Fibroblast of skin of right biceps (primary cell): ENCODE data around the gene AFG1L.
"Not testable (repeated sequence)": the region's sequence is repeated elsewhere in the genome, so short reads cannot be mapped to it uniquely, and the experiment has no call there.

Experiments
- DNase-seq: peaks from one replicate; pipeline ENCODE4 v3.0.0-alpha.2; 2013

Gene AFG1L

DNA sequence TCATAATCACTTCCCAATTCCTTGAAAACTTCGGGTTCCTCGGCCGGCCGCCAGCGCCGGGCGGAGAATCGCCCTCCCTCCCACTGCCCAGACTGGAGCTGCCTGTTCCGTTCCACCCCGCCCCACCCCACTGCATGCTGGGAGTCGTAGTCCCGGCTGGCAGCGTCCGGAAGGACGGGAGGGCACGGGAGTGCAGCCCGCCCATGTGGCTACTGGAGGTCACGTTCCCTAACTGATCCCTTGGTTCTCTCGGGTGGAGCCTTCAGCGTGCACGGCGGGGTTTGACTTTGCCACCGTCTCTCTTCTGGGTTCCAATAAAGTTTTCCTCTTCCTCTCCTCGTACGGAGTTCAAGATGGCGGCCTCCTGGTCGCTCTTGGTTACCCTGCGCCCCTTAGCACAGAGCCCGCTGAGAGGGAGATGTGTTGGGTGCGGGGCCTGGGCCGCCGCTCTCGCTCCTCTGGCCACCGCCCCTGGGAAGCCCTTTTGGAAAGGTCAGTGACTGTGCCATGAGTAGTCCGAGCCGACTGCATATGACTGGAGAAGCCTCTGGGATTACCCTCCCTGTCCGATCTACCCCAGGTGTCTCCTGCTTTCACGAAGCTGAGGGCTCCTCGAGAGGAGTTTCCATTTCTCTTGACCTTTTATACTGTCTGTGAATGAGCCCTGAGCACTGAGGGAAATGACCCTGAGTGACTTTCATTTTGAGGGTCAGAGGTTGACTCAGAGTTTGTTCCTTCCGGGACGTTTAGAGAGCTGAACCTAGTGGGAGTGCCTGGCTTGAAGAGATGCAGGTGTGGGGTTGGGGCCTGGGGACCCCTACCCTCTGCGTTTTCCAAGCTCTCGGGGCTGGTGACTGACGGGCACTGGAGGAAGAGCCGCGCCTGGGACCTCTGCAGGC is at the start of gene AFG1L:
AFG1L (plus strand) TSS at position 328 of the 899 bp plus-strand sequence; CDS start at position 354, 26 bp downstream.
- DNase-seq: peak; percentile 89

DNA sequence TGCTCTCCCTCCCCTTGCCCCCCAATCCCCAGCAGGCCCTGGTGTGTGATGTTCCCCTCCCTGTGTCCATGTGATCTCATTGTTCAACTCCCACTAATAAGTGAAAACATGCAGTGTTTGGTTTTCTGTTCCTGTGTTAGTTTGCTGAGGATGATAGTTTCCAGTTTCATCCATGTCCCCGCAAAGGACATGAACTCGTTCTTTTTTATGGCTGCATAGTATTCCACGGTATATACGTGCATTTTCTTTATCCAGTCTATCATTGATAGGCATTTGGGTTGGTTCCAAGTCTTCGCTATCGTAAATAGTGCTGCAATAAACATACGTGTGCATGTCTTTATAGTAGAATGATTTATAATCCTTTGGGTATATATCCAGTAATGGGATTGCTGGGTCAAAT is 49.8 kb upstream of the AFG1L start:
- DNase-seq: not testable (repeated sequence)

DNA sequence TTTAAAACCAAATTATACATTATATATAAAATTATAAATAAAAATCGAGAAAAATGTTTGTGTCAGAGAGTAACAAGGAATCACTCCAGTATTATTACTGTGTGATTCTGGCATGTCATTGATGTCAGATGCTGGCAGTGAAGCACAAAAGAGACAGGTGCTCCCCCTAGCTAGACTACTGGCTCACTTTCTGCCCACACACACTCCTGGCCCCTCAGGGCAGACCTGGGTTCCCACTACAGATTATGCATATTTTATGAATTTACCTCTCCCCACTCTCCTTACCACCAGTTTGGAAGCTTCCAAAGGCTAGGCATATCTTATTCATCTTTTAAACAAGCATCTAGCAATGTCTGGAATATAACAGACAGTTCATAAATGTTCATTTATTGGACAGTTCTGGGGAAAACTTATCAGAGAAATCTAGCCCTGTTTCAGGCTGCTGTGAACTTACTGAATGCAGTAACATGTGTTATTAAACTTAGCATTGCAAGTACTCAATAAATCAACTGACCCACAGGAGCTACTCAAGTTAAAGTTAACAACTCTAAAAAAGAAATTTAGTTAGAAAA is 46.8 kb upstream of the AFG1L start:
- DNase-seq: peak; percentile 4

DNA sequence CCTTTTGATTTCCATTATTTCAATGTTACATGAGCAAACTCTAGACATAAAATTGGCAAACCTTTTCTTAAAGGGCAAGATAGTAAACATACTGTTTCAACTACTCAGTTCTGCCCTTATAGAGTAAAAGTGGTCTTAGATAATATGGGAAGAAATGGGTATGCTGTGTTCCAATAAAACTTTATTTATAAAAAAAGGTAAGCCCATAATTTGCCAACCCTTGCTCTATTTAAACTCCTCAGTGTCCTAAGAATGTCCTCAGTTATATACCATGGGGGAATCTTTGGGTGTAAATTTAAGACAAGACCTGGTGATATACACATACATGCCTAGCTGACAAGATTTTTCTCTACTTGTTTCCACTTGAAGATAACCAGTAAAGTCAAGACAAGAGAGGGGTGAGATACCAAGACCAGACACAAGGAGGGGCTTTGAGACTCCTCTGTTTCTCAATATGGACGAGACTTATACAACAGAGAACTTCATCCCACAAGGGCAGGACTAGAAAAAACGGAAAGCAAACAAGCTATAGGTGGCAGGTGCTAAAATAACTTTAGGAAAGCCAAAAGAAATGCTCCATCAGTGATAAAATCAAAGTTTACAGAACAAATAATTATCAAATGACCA is 44.5 kb upstream of the AFG1L start:
- DNase-seq: peak; percentile 9

DNA sequence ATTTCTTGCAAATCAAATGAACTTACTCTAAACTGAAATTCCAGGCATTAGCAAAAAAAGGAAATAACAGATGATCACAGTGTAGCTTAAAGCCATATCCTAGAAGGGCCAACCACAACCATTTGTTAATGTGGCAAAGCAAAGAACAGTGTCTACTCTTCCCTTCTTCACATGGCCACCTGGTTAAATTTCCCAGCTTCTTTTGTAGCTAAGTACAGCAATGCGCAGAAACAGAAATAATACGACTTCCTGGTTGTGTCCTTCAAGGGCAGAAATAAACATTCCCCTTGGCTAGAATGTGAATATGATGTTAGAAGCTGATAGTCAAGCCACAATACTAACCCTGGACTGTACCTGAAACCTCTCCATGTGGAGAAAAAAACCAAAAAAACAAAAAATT is 43.6 kb upstream of the AFG1L start:
- no peak for DNase-seq

DNA sequence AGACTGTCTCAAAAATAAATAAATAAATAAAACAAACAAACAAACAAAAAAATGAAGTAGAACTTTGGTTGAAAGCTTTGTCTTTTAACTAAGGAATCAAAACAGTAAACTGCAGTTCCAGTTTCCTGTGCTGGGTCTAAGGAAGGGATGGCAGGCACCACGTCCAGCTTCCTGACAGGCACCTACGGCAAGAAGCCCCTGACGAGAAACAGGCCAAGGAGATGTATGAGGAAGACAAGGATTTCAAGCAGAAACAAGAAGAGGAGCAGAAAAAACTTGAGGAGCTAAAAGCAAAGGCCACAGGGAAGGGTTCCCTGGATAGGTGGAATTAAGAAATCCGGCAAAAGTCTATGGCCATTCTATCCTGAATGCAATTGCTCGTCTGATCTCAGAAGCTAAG is 42.8 kb upstream of the AFG1L start:
- no peak for DNase-seq

DNA sequence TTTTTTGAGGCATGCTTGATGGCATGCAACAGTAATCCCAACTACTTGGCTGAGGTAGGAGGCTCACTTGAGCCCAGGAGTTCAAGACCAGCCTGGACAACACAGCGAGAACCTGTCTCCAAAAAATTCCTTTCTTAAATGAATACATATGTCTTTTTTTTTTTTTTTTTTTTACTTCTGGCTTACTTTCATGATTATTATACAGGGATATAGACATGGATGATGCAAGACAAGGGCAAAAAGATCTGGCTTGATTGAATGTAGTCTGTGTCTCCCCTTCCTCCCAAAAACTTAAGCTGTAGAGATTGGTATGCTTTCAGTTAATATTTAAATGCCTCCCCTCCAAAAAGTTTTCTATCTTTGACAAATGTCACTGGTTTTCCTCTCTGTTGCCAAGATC is 41.6 kb upstream of the AFG1L start:
- DNase-seq: no peak

DNA sequence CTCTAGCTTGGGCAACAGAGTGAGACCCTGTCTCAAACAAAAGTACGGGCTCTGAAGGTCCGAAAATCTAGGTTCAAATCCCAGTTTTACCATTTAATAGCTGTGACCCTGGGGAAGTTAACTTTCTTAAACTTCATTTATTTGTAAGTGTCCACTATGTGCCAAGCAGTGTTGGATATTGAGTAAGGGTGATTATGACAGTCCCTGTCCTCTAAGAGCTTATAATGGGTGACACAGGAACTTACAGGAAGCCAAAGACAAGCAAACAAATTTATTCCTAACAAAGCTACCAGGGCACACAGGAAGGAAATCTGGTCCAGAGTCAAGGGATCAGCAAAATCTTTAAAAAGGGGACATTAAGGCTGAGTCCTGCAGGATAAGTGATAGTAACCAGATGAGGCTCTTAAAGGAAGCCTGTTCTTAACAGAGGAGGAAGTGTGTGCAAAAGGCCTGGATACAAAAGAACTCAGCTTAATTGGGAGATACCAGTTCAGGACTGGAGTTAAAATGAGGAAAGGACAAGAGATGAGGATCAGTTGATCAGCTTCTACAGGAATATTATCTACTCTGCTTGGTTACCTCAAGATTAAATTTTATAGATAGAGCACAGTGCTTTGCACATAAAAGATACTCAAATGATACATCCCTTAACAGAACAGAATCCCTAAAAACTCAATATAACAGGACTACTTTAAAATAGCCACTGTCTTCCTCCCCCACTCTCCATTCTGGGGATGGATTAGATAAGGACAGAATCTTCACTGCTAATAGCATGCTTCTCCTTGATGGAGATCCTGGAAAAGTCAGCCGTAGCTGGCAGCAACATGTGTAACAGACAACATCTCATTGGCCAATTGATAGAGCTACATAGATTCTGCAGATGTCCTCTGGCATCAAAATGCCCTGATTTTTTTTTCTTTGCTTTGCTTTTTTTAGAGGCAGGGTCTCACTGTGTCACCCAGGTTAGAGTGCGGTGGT is 40.1 kb upstream of the AFG1L start:
- DNase-seq: no peak

DNA sequence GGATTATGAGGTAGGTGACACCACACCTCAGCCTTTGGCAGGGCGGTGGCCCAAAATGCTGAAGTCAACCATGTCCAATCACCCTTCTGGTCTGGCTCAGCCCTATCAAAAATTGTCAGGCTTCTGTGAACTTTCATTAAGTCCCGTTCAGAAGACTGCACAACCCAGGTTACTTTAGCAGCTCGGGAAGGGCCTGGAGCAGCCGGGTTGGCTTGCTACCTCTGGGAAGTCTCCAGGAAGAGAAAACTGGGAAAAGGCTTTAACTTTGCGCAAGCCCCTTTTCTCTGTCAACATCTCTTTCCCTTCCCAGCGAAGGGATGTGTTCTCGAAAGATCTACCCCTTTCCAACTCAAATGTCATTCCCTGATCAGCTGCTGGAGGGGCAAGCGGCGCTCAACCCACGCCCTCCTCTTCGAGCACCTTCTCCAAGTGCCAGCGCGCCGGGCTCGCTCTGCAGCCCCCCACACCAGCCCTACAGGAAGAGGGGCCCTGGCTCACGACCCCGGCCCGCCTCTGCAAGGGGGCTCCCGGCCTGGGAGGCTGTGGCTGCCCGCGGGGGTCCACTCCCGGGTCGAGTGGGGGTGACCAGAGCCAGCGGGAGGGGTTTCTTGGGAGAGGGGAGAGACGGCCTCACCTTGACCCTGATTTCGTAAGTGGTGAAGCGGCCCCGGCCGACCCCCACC is 34.6 kb upstream of the AFG1L start:
- DNase-seq: peak; percentile 43

DNA sequence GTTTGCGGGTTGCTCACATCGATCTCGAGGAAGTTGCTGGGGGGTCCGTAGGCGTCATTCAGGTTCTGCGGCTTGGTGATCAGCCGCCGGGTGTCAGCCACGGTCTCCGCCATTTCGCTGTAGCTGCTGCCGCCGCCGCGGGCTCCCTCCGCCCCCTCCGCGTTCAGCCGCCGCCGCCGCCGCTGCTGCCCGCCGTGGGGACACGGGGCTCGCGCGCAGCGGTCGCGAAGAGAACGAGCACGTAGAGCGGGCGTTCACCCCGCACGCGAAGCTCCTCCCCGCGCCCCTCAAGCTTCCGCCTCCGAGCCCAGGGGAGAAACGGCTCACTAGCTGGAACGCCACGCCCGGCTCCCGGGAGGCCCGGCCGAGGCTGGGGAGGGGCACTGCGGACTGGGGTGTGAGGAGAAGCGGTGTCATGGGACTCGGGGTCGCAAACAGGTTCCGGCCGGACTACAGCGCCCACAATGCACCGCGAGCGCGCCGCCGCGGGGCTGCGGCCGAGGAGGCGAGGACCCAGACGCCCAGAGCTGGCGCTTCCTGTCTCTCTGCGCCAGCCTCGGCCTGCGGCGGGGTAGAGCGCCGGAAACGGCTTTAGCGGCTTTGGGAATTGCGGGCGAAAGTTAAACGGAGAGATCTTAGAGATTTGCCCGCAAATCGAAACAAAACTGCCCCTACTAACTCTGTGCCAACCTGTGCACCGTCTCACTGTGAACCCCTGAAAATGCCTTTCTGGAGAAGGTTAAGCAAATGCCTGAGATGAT is 33.9 kb upstream of the AFG1L start, which contains the start of gene SNX3:
SNX3 (minus strand) TSS at position 232 of the 761 bp plus-strand sequence; CDS start at position 113, 119 bp downstream.
- DNase-seq: peak; percentile 96

DNA sequence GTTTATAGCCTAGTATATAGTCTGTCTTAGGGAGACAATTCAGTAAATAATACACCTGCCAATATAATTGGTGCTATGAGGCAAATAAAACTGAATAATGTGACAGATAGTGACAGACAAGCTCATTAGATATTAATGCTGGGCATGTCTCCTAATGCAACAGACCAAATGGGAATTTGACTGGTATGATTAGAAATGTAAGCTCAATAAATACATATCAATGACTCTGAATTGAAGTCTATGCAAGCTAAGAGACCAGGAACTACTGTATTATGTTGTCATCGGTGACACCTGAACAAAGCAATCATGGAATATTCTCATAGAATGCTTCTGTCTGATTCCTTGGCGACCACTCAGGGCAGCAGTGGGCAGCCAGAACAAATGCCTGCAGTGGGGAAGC is 31.5 kb upstream of the AFG1L start:
- no peak for DNase-seq

DNA sequence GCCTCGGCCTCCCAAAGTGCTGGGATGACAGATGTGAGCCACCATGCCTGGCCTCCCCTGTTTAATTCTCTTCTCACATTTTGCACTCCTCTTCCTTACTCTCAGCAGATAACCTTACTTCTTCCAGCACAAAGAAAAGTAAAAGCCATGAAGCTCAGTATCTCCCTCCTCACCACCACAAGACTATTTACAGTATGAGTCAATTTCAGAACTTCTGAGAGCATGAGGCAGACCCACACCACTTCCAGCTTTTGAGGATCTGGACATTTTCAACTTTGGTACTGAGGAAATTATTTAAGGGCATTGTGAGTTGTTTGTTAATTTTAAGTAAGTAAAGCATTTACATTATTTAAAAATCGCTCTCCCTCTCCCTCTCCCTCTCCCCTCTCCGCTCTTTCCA is 26.0 kb upstream of the AFG1L start:
- no peak for DNase-seq

DNA sequence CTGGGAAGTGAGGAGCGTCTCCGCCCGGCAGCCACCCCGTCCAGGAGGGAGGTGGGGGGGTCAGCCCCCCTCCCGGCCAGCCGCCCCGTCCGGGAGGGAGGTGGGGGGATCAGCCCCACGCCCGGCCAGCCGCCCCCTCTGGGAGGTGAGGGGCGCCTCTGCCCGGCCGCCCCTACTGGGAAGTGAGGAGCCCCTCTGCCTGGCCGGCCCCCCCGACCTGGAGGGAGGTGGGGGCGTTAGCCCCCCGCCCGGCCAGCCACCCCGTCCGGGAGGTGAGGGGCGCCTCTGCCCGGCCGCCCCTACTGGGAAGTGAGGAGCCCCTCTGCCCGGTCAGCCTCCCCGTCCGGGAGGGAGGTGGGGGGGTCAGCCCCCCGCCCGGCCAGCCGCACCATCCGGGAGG is 24.9 kb upstream of the AFG1L start:
- not testable (repeated sequence) for DNase-seq

DNA sequence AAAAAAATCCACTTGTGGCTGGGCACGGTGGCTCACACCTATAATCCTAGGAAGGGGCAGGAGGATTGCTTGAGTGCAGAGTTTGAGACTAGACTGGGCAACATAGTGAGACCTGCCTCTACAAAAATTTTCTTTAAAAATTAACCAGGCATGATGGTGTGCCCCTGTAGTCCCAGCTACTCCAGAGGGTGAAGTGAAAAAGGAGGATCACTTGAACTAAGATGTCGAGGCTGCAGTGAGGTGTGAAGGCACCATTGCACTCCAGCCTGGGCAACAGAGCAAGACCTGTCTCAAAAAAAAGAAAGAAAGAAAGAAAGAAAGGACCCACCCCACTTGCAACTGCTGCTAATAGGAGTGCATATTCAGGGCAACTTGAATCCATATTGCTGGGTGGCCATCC is 20.3 kb upstream of the AFG1L start:
- DNase-seq: no peak

DNA sequence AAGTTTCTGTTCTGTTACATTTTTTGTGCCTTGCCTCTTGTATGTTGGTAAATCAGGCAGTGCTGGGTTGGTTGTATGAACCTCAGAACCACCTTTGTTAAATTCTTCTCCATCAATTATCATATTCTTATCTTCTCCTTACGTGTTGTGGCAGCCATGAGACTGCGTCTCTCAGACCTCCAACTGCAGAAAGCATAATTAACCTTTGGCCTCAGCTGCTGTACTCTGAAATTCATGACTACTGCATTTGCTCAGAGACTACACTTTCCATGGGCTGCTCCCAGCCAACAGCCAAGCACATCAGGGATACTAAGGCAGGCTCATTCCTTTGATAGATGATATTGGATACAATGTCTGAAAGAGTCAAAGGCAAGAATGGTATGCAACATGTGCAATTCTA is 18.9 kb upstream of the AFG1L start:
- DNase-seq: no peak

DNA sequence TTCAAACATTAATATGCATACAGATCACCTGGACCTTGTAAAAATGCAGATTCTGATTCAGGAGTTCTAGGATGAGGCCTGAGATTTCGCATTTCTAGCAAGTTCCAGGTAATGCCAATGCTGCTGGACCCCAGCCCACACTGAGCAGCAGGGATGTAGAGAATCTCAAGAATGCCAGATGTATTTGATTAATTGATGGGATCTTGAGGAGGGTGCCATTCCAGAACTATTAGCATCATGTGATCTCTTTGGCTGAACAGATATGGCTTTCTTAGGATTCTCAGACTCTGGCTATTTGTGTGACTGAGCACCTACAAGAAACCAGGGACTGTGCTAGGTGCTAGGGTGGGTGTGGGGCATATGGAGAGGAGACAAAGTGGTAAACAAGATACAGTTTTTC is 17.6 kb upstream of the AFG1L start:
- DNase-seq: no peak

DNA sequence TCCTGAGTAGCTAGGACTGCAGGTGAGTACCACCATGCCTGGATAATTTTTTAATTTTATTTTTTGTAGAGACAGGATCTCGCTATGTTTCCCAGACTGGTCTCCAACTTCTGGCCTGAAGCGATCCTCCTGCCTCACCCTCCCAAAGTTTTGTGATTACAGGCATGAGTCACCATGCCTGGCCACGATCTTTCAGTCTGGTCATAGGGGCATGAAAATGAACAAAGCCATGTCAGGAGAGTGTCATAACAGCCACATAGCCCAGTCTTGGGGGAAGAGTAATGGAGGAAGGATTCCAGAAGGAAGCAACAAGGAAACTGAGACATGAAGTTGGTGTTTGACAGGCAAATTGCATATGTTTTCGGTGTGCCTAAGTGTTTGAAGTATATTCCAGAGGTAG is 17.0 kb upstream of the AFG1L start:
- DNase-seq: no peak

DNA sequence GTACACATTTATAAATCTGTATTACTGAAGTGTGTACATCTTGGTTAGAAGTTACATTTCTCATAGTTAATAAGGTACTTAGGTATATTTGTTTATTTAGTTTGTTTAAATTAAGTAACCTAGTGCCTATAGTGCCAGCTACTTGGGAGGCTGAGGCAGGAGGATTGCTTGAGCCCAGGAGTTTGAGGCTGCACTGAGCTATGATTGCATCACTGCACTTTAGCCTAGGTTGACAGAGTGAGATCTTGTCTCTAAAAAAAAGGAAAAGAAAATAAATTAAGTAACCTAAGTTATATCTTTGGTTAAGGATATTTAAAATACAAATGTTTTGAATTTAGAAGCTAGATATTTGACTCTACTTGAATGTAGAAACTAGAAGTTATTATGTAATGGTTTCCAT is 9.5 kb upstream of the AFG1L start:
- DNase-seq: no peak

DNA sequence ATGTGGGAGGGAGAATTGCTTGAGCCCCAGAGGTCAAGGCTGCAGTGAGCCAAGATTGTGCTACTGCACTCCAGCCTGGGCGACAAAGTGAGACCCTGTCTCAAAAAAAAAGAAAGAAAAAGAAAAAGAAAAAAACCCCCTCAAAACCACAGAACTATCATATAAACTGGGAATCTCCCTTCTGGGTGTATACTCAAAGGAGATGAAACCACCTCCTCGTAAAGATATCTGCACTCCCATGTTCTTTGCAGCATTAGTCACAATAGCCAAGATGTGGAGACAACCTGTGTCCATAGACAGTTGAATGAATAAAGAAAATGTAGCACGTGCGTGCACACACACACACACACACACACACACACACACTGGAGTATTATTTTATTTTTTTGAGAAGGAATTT is 8.5 kb upstream of the AFG1L start:
- no peak for DNase-seq

DNA sequence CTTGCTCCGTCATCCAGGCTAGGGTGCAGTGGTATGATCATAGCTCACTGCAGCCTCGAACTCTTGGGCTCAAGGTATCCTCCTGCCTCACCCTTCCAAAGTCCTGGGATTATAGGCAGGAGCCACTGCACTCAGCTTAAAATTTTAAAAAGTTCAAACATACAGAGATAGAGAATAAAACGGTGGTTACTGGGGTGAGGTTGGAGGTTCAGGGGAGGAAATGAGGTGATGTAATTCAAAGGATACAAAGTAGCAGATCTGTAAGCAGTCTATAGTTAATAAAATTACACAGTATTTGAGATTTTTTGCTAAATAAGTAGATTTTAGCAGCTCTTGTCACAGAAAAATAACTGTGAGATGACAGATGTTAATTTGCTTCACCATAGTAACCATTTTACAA is 7.5 kb upstream of the AFG1L start:
- DNase-seq: no peak

DNA sequence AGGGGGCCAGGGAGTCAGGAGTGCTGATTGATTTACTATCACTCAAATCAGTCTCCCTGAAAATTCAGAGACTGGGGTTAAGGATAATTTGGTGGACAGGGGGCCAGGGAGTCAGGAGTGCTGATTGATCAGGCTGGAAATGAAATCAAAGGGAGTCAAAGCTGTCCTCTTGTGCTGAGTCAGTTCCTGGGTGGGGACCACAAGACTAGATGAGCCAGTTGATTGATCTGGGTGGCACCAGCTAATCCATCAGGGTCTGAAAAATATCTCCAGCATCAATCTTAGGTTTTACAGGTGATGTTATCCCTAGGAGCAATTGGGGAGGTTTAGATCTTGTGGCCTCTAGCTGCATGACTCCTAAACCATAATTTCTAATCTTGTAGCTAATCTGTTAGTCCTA is 6.1 kb upstream of the AFG1L start:
- no peak for DNase-seq
